HL-60 (cell line): ENCODE results near the gene ODF4.
"Not testable (repeated sequence)": the region's sequence is repeated elsewhere in the genome, so short reads cannot be mapped to it uniquely, and the experiment has no call there.

Source experiments
- DNase-seq, 2 experiments: peaks; one replicate each; pipeline ENCODE4 v3.0.0-alpha.2; 2010 to 2020; ENCODE audit warnings: low read depth in 1 of 2, low spot score in 1 of 2
- H3K27ac ChIP-seq: fragments of 250-450 bp; sonication (Bioruptor Pico); replicated peaks from 2 replicates; pipeline ENCODE4 v1.5.1; 2020; ENCODE audit warnings: mild to moderate bottlenecking, moderate library complexity
- H3K27me3 ChIP-seq: fragments of 250-450 bp; sonication (Bioruptor Pico); 2 replicates; pipeline ENCODE4 v1.5.1; 2021; ENCODE audit warnings: mild to moderate bottlenecking, moderate library complexity; ENCODE audit not compliant: insufficient read depth, poor library complexity, severe bottlenecking
- H3K4me3 ChIP-seq: replicated peaks from 2 replicates; pipeline ENCODE4 v1.5.1; 2011; ENCODE audit warnings: mild to moderate bottlenecking, control low read depth, low read length; ENCODE audit not compliant: insufficient read depth
- GABPA ChIP-seq: IDR thresholded peaks from 2 replicates; pipeline ENCODE4 v1.6.1; 2012; ENCODE audit warnings: low read depth
- POLR2AphosphoS5 ChIP-seq: IDR thresholded peaks from 2 replicates; pipeline ENCODE4 v1.6.1; 2012; ENCODE audit warnings: low read depth
- SPI1 ChIP-seq: IDR thresholded peaks from 2 replicates; pipeline ENCODE4 v1.6.1; 2012; ENCODE audit warnings: low read depth, mild to moderate bottlenecking, borderline replicate concordance
- TF ChIP-seq, protein P1 (sequence below): IDR thresholded peaks from one replicate; pipeline ENCODE4 v1.5.1; 2011; ENCODE audit warnings: low read length, control low read depth, inconsistent platforms; ENCODE audit not compliant: insufficient read depth
- TF ChIP-seq, protein P2 (sequence below): IDR thresholded peaks from 2 replicates; pipeline ENCODE4 v1.6.1; 2012; ENCODE audit warnings: low read depth; ENCODE audit not compliant: insufficient replicate concordance

ODF4 gene

DNA sequence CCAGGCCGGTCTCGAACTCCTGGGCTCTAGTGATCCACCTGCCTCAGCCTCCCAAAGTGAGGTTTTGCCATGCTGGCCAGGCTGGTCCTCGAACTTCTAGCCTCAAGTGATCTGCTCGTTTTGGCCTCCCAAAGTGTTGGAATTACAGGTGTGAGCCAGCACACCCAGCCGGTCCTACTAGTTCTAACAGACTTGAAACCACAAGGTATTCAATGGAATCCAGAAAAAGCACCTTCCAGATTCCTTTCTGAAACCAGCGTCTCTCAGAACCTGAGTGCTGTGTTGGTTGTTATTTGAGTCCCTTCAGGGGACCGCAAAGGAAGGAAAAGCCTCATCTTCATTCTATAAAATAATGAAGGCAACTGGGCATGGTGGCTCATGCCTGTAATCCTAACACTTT, 32.8 kb downstream of the ODF4 start:
- TF ChIP-seq POLR2AphosphoS5 (no peak), GABPA (no peak), SPI1 (no peak)
- TF ChIP-seq, protein P1, sequence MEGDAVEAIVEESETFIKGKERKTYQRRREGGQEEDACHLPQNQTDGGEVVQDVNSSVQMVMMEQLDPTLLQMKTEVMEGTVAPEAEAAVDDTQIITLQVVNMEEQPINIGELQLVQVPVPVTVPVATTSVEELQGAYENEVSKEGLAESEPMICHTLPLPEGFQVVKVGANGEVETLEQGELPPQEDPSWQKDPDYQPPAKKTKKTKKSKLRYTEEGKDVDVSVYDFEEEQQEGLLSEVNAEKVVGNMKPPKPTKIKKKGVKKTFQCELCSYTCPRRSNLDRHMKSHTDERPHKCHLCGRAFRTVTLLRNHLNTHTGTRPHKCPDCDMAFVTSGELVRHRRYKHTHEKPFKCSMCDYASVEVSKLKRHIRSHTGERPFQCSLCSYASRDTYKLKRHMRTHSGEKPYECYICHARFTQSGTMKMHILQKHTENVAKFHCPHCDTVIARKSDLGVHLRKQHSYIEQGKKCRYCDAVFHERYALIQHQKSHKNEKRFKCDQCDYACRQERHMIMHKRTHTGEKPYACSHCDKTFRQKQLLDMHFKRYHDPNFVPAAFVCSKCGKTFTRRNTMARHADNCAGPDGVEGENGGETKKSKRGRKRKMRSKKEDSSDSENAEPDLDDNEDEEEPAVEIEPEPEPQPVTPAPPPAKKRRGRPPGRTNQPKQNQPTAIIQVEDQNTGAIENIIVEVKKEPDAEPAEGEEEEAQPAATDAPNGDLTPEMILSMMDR = no peak
- TF ChIP-seq, protein P2, sequence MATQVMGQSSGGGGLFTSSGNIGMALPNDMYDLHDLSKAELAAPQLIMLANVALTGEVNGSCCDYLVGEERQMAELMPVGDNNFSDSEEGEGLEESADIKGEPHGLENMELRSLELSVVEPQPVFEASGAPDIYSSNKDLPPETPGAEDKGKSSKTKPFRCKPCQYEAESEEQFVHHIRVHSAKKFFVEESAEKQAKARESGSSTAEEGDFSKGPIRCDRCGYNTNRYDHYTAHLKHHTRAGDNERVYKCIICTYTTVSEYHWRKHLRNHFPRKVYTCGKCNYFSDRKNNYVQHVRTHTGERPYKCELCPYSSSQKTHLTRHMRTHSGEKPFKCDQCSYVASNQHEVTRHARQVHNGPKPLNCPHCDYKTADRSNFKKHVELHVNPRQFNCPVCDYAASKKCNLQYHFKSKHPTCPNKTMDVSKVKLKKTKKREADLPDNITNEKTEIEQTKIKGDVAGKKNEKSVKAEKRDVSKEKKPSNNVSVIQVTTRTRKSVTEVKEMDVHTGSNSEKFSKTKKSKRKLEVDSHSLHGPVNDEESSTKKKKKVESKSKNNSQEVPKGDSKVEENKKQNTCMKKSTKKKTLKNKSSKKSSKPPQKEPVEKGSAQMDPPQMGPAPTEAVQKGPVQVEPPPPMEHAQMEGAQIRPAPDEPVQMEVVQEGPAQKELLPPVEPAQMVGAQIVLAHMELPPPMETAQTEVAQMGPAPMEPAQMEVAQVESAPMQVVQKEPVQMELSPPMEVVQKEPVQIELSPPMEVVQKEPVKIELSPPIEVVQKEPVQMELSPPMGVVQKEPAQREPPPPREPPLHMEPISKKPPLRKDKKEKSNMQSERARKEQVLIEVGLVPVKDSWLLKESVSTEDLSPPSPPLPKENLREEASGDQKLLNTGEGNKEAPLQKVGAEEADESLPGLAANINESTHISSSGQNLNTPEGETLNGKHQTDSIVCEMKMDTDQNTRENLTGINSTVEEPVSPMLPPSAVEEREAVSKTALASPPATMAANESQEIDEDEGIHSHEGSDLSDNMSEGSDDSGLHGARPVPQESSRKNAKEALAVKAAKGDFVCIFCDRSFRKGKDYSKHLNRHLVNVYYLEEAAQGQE = no peak
- H3K27ac ChIP-seq = no peak overlapping the region
- DNase-seq = no peak
- H3K27me3 ChIP-seq = no peaks in the 10 kb centered on the region
- H3K4me3 ChIP-seq = no peak overlapping the region

DNA sequence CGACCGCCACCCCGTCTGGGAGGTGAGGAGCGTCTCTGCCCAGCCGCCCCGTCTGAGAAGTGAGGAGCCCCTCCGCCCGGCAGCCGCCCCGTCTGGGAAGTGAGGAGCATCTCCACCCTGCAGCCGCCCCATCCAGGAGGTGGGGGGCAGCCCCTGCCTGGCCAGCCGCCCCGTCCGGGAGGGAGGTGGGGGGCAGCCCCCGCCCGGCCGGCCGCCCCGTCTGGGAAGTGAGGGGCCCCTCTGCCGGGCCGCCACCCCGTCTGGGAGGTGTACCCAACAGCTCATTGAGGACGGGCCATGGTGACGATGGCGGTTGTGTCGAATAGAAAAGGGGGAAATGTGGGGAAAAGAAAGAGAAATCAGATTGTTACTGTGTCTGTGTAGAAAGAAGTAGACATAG, 34.2 kb downstream of the ODF4 start:
- not testable (repeated sequence) for H3K27me3 ChIP-seq, H3K4me3 ChIP-seq, DNase-seq, H3K27ac ChIP-seq

DNA sequence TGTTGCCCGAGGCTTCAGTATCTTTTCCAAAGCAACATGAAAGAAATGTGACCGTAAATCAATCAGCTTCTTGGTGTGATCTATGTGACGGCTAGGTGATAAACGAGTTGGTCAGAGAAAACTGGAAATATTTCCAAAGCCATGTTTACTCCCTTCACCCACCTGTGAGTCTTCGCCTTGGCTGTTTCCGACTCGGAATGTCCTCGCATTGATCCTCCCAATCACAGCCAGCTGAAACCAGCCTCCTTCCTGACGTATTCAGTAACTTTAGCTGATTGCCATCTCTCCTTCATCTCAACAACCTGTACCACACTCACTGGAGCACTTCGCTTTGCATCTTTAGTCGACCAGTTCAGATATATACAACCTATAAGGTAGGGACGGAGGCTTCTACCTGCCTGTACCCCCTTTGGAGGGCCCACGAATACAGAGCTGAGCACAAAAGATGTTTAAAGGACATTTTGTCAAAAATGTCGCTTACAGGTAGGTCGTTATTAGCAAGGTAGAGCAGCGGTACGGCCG, 36.2 kb downstream of the ODF4 start:
- H3K27me3 ChIP-seq = no peaks in the 10 kb centered on the region
- DNase-seq = no peak
- H3K27ac ChIP-seq = no peak overlapping the region; the same call in 1 of the 2 replicates
- no peak for TF ChIP-seq POLR2AphosphoS5
- TF ChIP-seq GABPA = no peak
- TF ChIP-seq, protein P2 = no peak
- TF ChIP-seq SPI1 = no peak
- TF ChIP-seq, protein P1 = no peak
- H3K4me3 ChIP-seq = no peak overlapping the region

DNA sequence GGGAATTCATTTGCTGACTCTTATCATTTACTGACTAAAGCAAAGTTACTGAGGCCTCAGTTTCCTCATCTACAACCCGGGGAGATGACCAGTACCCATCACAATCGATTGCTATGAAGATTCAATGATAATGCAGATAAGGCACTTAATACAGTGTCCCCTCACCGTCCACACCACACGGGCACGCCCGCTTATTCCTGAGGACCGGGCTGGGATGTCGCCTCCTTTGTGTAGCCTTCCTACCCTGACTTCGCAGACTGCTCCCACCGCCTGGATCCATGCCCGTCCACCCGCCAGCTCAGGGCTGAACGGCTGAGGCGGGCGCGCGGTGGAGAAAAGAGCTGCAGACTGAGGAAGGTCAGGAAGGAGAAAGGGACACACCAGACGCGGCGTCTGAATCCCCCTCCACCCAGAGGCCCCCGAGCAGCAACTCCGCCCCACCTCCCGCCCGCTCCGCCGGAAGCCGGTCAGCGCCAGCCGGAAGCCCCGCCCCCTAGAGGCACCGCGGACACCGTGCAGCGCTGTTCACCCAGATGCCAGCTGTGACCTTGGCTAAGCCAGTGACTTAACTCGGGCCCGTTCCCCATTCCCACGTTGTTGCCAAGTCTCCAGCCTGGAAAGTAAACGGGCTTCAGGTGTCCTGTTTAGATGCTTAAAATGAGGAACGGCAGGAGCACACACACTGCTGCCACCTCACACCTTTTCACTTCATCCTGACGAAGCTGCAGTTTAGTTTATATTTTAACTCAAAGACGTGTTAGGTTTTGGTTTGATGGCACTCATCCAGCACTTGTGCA, 36.8 kb downstream of the ODF4 start, which contains the start of gene KRABD2:
KRABD2 (minus strand) TSS at position 434 of the 797 bp plus-strand sequence.
- no peaks in the 10 kb centered on the region for H3K27me3 ChIP-seq
- TF ChIP-seq SPI1 = peak; percentile 1; the same call in 1 of the 2 replicates
- TF ChIP-seq POLR2AphosphoS5 = peak; percentile 97; the same call in 1 of the 2 replicates
- peak; percentile 84 for TF ChIP-seq GABPA
- TF ChIP-seq, protein P2 = no peak
- TF ChIP-seq, protein P1 = peak; percentile 25
- H3K4me3 ChIP-seq = peak within 1 kb of the TSS; percentile 32
- H3K27ac ChIP-seq = peak within 1 kb of the TSS; percentile 63
- DNase-seq = peak; percentile 57 to 79
